HEK293 (cell line): ENCODE results near the gene ZDHHC17.

Experiments used
- CTCF ChIA-PET: fragments of 350-600 bp; formaldehyde crosslinking; extraction: SDS; loops from one replicate; lab custom pipeline; 2021; ENCODE audit warnings: antibody characterized with exemption; lab: Yijun Ruan, JAX
- POLR2A ChIA-PET: fragments of 300-600 bp; formaldehyde crosslinking; extraction: SDS; loops from one replicate; lab custom pipeline; 2020; ENCODE audit warnings: antibody characterized with exemption, inconsistent platforms; lab: Yijun Ruan, JAX
- H3K27ac ChIP-seq: fragments of 200-500 bp; sonication (Bioruptor generic); 2 replicates; pipeline ENCODE4 v1.5.1; 2014; ENCODE audit warnings: low read depth, low read length, control low read depth, inconsistent platforms; ENCODE audit errors: extremely low read depth
- H3K36me3 ChIP-seq, 2 experiments: fragments of 200-500 bp in 1 of 2; sonication (Bioruptor generic) in 1 of 2; 1 replicate in 1 of 2; 2 replicates in 1 of 2; pipeline ENCODE4 v1.5.1; 2014 to 2017; ENCODE audit warnings: inconsistent platforms in 2 of 2, low read length in 2 of 2; ENCODE audit not compliant: control insufficient read depth in 2 of 2, insufficient read depth in 1 of 2
- H3K4me1 ChIP-seq: fragments of 200-500 bp; sonication (Bioruptor generic); 2 replicates; pipeline ENCODE4 v1.5.1; 2014; ENCODE audit warnings: mild to moderate bottlenecking, low read length, inconsistent platforms; ENCODE audit not compliant: control insufficient read depth, insufficient read depth
- H3K4me3 ChIP-seq: 2 replicates; pipeline ENCODE4 v1.5.1; 2011; ENCODE audit warnings: low read depth, mild to moderate bottlenecking, control low read depth, low read length, moderate library complexity
- H3K9me3 ChIP-seq: fragments of 200-500 bp; sonication (Bioruptor generic); 2 replicates; pipeline ENCODE4 v1.5.1; 2014; ENCODE audit warnings: low read depth, low read length, inconsistent platforms; ENCODE audit not compliant: control insufficient read depth, insufficient read depth
- ATF2 ChIP-seq: fragments of 450-650 bp; formaldehyde crosslinking; IDR thresholded peaks from 2 replicates; pipeline ENCODE4 v1.5.1; 2016; ENCODE audit warnings: missing biosample characterization, missing genetic modification characterization, low read depth
- HOXA7 ChIP-seq: sonication (generic); formaldehyde crosslinking; IDR thresholded peaks from 2 replicates; pipeline ENCODE4 v1.8.1; 2022; ENCODE audit warnings: missing genetic modification reagents, borderline replicate concordance
- REPIN1 ChIP-seq: fragments of 450-650 bp; formaldehyde crosslinking; IDR thresholded peaks from 2 replicates; pipeline ENCODE4 v1.5.1; 2017; ENCODE audit warnings: missing biosample characterization, missing genetic modification characterization, low read depth
- ZBTB48 ChIP-seq: fragments of 450-650 bp; formaldehyde crosslinking; IDR thresholded peaks from 2 replicates; pipeline ENCODE4 v1.5.1; 2016; ENCODE audit warnings: missing biosample characterization, missing genetic modification characterization
- ZFP69B ChIP-seq: fragments of 450-650 bp; formaldehyde crosslinking; IDR thresholded peaks from 2 replicates; pipeline ENCODE4 v1.5.1; 2016; ENCODE audit warnings: missing biosample characterization, missing genetic modification characterization
- ZNF239 ChIP-seq: fragments of 450-650 bp; formaldehyde crosslinking; IDR thresholded peaks from 2 replicates; pipeline ENCODE4 v1.5.1; 2016; ENCODE audit warnings: missing biosample characterization, missing genetic modification characterization
- ZNF280D ChIP-seq: fragments of 450-650 bp; formaldehyde crosslinking; IDR thresholded peaks from 2 replicates; pipeline ENCODE4 v1.5.1; 2016; ENCODE audit warnings: missing biosample characterization, missing genetic modification characterization
- ZNF302 ChIP-seq: fragments of 450-650 bp; formaldehyde crosslinking; IDR thresholded peaks from 2 replicates; pipeline ENCODE4 v1.5.1; 2016; ENCODE audit warnings: missing biosample characterization, missing genetic modification characterization, low read depth
- ZNF544 ChIP-seq: fragments of 450-650 bp; formaldehyde crosslinking; IDR thresholded peaks from 2 replicates; pipeline ENCODE4 v1.5.0; 2017; ENCODE audit warnings: missing biosample characterization, missing genetic modification characterization
- ZNF624 ChIP-seq: fragments of 450-650 bp; formaldehyde crosslinking; IDR thresholded peaks from 2 replicates; pipeline ENCODE4 v1.5.1; 2017; ENCODE audit warnings: missing biosample characterization, missing genetic modification characterization
- ZNF658 ChIP-seq: fragments of 450-650 bp; formaldehyde crosslinking; IDR thresholded peaks from 2 replicates; pipeline ENCODE4; 2016; ENCODE audit warnings: missing biosample characterization, missing genetic modification characterization
- ZSCAN18 ChIP-seq: fragments of 450-650 bp; formaldehyde crosslinking; IDR thresholded peaks from 2 replicates; pipeline ENCODE4 v1.5.1; 2016; ENCODE audit warnings: missing biosample characterization, missing genetic modification characterization
- TF ChIP-seq, protein P1 (sequence below): fragments of 450-650 bp; formaldehyde crosslinking; IDR thresholded peaks from 2 replicates; pipeline ENCODE4 v1.5.1; 2016; ENCODE audit warnings: missing biosample characterization, missing genetic modification characterization, borderline replicate concordance

The ZDHHC17 gene

GRCh38 chr12:76813265-76813664 lies 49.4 kb downstream of the ZDHHC17 start:
- Histone ChIP-seq H3K4me1 (no peaks in the 10 kb centered on the region), H3K36me3 (peaks cover 14 to 26% of the 10 kb centered on the region in 2 experiments; a peak in 2 of 3 replicates), H3K4me3 (no peak overlapping the region), H3K9me3 (no peaks in the 10 kb centered on the region)
- POLR2A ChIA-PET, result no interaction called here
- TF ChIP-seq ZNF658 (tag by site-specific recombination), result no peak
- no peak for TF ChIP-seq ZNF302 (tag by site-specific recombination)
- no peak for TF ChIP-seq ZFP69B (tag by site-specific recombination)
- no peak for TF ChIP-seq ZNF624 (tag by site-specific recombination)
- TF ChIP-seq ATF2, result no peak
- no peak for TF ChIP-seq ZNF239 (tag by site-specific recombination)
- TF ChIP-seq ZNF544, result no peak
- TF ChIP-seq HOXA7 (CRISPR knock-in tag), result no peak
- TF ChIP-seq, protein P1, sequence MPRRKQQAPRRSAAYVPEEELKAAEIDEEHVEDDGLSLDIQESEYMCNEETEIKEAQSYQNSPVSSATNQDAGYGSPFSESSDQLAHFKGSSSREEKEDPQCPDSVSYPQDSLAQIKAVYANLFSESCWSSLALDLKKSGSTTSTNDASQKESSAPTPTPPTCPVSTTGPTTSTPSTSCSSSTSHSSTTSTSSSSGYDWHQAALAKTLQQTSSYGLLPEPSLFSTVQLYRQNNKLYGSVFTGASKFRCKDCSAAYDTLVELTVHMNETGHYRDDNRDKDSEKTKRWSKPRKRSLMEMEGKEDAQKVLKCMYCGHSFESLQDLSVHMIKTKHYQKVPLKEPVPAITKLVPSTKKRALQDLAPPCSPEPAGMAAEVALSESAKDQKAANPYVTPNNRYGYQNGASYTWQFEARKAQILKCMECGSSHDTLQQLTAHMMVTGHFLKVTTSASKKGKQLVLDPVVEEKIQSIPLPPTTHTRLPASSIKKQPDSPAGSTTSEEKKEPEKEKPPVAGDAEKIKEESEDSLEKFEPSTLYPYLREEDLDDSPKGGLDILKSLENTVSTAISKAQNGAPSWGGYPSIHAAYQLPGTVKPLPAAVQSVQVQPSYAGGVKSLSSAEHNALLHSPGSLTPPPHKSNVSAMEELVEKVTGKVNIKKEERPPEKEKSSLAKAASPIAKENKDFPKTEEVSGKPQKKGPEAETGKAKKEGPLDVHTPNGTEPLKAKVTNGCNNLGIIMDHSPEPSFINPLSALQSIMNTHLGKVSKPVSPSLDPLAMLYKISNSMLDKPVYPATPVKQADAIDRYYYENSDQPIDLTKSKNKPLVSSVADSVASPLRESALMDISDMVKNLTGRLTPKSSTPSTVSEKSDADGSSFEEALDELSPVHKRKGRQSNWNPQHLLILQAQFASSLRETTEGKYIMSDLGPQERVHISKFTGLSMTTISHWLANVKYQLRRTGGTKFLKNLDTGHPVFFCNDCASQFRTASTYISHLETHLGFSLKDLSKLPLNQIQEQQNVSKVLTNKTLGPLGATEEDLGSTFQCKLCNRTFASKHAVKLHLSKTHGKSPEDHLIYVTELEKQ (tag by site-specific recombination), result no peak
- no peak for TF ChIP-seq ZSCAN18
- TF ChIP-seq ZNF280D (tag by site-specific recombination), result no peak
- TF ChIP-seq REPIN1 (tag by site-specific recombination), result no peak
- TF ChIP-seq, all 188 proteins: peak for 0
- CTCF ChIA-PET, result no interaction called here
- no peak overlapping the region for H3K27ac ChIP-seq

DNA sequence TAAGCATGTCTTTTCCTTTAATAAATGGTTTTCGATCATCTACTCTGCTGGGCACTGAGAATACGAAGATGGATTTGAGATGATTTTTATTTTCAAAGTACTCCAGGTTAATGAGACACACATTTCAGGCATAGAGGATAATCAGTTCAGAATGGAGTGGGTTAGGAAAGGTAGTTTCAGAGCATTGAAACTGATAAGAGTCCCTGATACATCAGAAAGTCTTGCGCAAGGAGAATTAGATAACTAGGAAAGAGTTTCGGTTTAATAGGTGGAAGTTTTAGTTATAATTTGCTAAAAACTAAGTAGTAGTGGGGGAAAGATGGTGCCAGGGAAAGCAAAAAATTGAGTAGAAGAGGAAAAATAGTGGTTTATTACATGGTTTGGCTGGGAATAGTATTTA lies 50.1 kb downstream of the ZDHHC17 start:
- H3K9me3 ChIP-seq, result no peaks in the 10 kb centered on the region
- H3K4me3 ChIP-seq, result no peak overlapping the region
- no peaks in the 10 kb centered on the region for H3K4me1 ChIP-seq
- no peak for TF ChIP-seq ZBTB48 (tag by site-specific recombination)
- TF ChIP-seq, all 188 proteins: peak for 0
- Histone ChIP-seq H3K27ac (no peak overlapping the region), H3K36me3 (peaks cover 14 to 23% of the 10 kb centered on the region in 2 experiments; a peak in 2 of 3 replicates)
- POLR2A ChIA-PET, result no interaction called here
- CTCF ChIA-PET, result no interaction called here
